BJ (cell line): Measurements from ENCODE around the gene CDCA4. TPM values are rescaled to one million over a fixed set of nuclear protein-coding genes. Genes with fewer than 3 reads are reported as not detected.

Experiments used
- CTCF ChIA-PET: fragments of 350-600 bp; formaldehyde crosslinking; extraction: SDS; loops from one replicate; lab custom pipeline; 2021; ENCODE audit warnings: antibody characterized with exemption, inconsistent platforms; lab: Yijun Ruan, JAX
- POLR2A ChIA-PET: fragments of 300-600 bp; sonication (Branson Sonifier 250); formaldehyde crosslinking; extraction: SDS; loops from one replicate; lab custom pipeline; 2021; ENCODE audit warnings: antibody characterized with exemption; lab: Charles Lee
- DNase-seq: peaks from one replicate; pipeline ENCODE4 v3.0.0-alpha.2; 2011; ENCODE audit warnings: low read depth
- H3K27me3 ChIP-seq: 2 replicates; pipeline ENCODE4 v1.6.0; 2011; ENCODE audit warnings: low read length; ENCODE audit not compliant: control insufficient read depth, insufficient read depth
- H3K36me3 ChIP-seq: 2 replicates; pipeline ENCODE4 v1.5.1; 2011; ENCODE audit warnings: low read length; ENCODE audit not compliant: control insufficient read depth, insufficient read depth
- H3K4me3 ChIP-seq: 2 replicates; pipeline ENCODE4 v1.5.1; 2011; ENCODE audit warnings: low read depth, mild to moderate bottlenecking, control low read depth, low read length
- CTCF ChIP-seq: IDR thresholded peaks from 2 replicates; pipeline ENCODE4 v1.5.1; 2011; ENCODE audit warnings: low read depth, mild to moderate bottlenecking, control low read depth, inconsistent platforms, low read length, moderate library complexity; ENCODE audit not compliant: insufficient read depth
- polyA plus RNA-seq: library from polyadenylated mRNA; depleted of rRNA; stranded (reverse); fragments of >200 nt; gene quantifications from 2 replicates; pipeline ENCODE4 v1.2.3, GENCODE V29; 2011

CDCA4 gene
- polyA plus RNA-seq, 1 experiment, result 16.6 TPM

- no peak for DNase-seq
- H3K4me3 ChIP-seq, result no peak overlapping the region
- CTCF ChIA-PET, result interaction anchor here (0.9 to 2.1 kb wide), 6 partner anchors 19 to 120 kb away, joined by 3 to 9 read pairs (median 3); no protein-coding TSS in a partner anchor
- no peak for TF ChIP-seq CTCF
- POLR2A ChIA-PET, result no interaction called here
- H3K36me3 ChIP-seq, result no peaks in the 10 kb centered on the region
- no peaks in the 10 kb centered on the region for H3K27me3 ChIP-seq
Observed at GRCh38 chr14:105018414-105018813, 2.5 kb downstream of the CDCA4 start.

DNA sequence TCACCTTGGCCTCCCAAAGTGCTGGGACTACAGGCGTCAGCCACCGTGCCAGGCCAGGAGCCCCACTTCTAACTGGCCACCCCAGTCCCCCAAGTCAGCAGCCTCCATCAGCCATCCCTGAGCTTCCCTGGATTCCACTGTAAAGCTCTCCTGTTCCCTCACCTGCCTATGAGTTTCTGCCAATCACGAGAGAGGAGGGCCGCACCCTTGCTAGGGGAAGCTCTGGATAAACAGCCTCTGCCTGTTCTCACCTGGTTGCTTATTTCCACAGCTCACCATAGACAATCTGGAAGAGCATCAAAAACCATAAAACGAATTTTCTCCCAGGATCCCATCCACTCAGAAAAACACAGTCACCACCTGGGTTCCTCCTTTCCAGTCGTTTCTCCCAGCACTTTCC lies 5.0 kb downstream of the CDCA4 start:
- no peak for DNase-seq
- ChIA-PET POLR2A (no interaction called here), CTCF (interaction anchor here (2.1 kb wide), 1 partner anchor 30 kb away, joined by 11 read pairs; no protein-coding TSS in a partner anchor)
- Histone ChIP-seq H3K36me3 (peaks cover 7% of the 10 kb centered on the region), H3K4me3 (no peak overlapping the region), H3K27me3 (no peaks in the 10 kb centered on the region)
- TF ChIP-seq CTCF, result no peak

DNA sequence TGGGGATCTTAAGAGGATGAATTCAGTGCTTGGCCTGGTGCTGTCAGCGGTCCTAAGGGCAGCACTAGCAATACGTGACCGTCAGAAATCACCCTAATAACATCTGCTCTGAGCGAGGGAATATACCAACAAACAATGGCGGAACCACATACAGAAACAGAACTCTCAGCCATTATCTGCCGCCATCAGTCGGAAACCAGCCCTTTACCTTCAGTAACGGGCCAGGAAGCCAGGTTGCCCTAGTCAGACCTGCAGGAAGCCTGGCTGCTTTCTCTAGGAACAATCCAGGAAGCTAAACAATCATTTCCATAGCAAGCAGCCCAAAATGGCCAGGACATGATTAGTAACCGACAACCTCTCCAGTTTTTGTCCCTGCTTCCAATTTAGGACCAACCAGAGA lies 5.6 kb downstream of the CDCA4 start:
- DNase-seq, result no peak
- CTCF ChIA-PET, result interaction anchor here (0.9 kb wide), 1 partner anchor 31 kb away, joined by 3 read pairs; no protein-coding TSS in a partner anchor
- POLR2A ChIA-PET, result no interaction called here
- H3K27me3 ChIP-seq, result no peaks in the 10 kb centered on the region
- no peak for TF ChIP-seq CTCF
- no peak overlapping the region for H3K4me3 ChIP-seq
- H3K36me3 ChIP-seq, result peaks cover 7% of the 10 kb centered on the region

DNA sequence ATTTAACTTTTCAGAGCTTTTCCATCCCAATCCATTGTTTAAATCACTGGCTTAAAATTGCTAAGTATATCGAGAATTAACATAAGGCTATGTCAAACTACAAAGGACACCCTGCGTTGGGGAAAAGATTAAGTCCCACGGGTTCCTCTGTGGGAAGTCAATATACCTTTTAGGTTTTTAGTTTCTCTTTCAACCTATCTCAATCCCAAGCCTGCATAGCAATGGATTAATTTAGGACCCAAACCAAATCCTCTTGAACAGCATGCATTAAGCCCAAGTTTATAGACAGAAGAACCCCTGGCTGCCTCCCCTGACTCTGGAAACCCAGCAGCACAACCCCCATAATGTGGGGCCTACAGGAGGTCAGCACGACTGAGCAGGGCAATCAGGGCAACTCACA lies 6.3 kb downstream of the CDCA4 start:
- no peak for DNase-seq
- POLR2A ChIA-PET, result no interaction called here
- Histone ChIP-seq H3K4me3 (no peak overlapping the region), H3K36me3 (peaks cover 10% of the 10 kb centered on the region), H3K27me3 (no peaks in the 10 kb centered on the region)
- no peak for TF ChIP-seq CTCF
- CTCF ChIA-PET, result interaction anchor here (0.9 to 2.9 kb wide), 3 partner anchors 10 to 31 kb away, joined by 3 to 13 read pairs (median 5); no protein-coding TSS in a partner anchor

DNA sequence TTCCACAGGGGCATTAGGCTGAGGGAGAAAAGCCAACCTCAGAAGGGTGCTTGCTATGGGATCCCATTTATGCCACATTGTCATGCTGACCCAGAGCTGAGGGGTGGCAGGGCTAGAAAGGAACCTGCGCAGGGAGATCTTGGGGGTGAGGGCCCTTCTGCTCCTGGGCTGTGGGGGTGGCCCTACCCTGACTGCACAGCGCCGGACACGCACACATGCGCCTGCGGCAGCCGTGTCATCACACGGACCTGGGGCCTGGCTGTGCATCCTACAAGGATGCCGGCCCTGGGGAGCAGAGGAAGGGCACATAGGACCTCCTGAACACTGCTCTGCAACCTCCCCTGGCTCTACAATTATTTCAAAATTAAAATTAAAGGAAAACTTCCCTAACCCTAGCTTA lies 6.9 kb downstream of the CDCA4 start:
- Histone ChIP-seq H3K4me3 (no peak overlapping the region), H3K36me3 (peaks cover 10% of the 10 kb centered on the region), H3K27me3 (no peaks in the 10 kb centered on the region)
- ChIA-PET CTCF (interaction anchor here (1.3 to 2.9 kb wide), 2 partner anchors 10 to 32 kb away, joined by 5 to 13 read pairs; no protein-coding TSS in a partner anchor), POLR2A (no interaction called here)
- DNase-seq, result no peak
- TF ChIP-seq CTCF, result no peak
